ENCODE results near the gene CYTH1.

The CYTH1 gene

GRCh38 chr17:78737332-78737731 is 44.7 kb downstream of the CYTH1 start (continued):
- TF ChIP-seq ZNF645 (tag by site-specific recombination; IDR thresholded peaks at IDR 0.05) (no peak), ZNF629 (tag by site-specific recombination; IDR thresholded peaks at IDR 0.05) (peak; percentile 99), ZNF121 (tag by site-specific recombination; IDR thresholded peaks at IDR 0.05) (no peak), ZFP37 (tag by site-specific recombination; IDR thresholded peaks at IDR 0.05) (no peak), ZNF664 (tag by site-specific recombination; IDR thresholded peaks at IDR 0.05) (peak; percentile 46; the same call in 1 of the 2 replicates), OSR2 (tag by site-specific recombination; IDR thresholded peaks at IDR 0.05) (no peak), ZNF76 (tag by site-specific recombination; IDR thresholded peaks at IDR 0.05; ENCODE audit: borderline replicate concordance, low read depth) (no peak), ZNF335 (tag by site-specific recombination; conservative IDR thresholded peaks at IDR 0.05) (peak; percentile 18), ZNF670 (tag by site-specific recombination; IDR thresholded peaks at IDR 0.05; ENCODE audit: low read depth) (no peak), REST (tag by site-specific recombination; IDR thresholded peaks at IDR 0.05) (no peak), ZNF658 (tag by site-specific recombination; IDR thresholded peaks at IDR 0.05) (no peak), ZNF596 (tag by site-specific recombination; IDR thresholded peaks at IDR 0.05) (no peak), TSHZ1 (tag by site-specific recombination; IDR thresholded peaks at IDR 0.05; ENCODE audit: borderline replicate concordance) (peak; percentile 83), RBAK (tag by site-specific recombination; IDR thresholded peaks at IDR 0.05) (no peak), BCL11B (tag by site-specific recombination; IDR thresholded peaks at IDR 0.05; ENCODE audit: low read depth) (no peak), ZNF26 (tag by site-specific recombination; IDR thresholded peaks at IDR 0.05) (no peak), ZNF423 (tag by site-specific recombination; IDR thresholded peaks at IDR 0.05) (no peak), ZNF202 (tag by site-specific recombination; IDR thresholded peaks at IDR 0.05; ENCODE audit: borderline replicate concordance) (no peak), ZNF692 (tag by site-specific recombination; IDR thresholded peaks at IDR 0.05) (peak; percentile 92), ZNF600 (tag by site-specific recombination; IDR thresholded peaks at IDR 0.05) (no peak), ZNF514 (tag by site-specific recombination; IDR thresholded peaks at IDR 0.05) (no peak), ZNF223 (tag by site-specific recombination; IDR thresholded peaks at IDR 0.05) (no peak)
- TF ChIP-seq, protein P1, sequence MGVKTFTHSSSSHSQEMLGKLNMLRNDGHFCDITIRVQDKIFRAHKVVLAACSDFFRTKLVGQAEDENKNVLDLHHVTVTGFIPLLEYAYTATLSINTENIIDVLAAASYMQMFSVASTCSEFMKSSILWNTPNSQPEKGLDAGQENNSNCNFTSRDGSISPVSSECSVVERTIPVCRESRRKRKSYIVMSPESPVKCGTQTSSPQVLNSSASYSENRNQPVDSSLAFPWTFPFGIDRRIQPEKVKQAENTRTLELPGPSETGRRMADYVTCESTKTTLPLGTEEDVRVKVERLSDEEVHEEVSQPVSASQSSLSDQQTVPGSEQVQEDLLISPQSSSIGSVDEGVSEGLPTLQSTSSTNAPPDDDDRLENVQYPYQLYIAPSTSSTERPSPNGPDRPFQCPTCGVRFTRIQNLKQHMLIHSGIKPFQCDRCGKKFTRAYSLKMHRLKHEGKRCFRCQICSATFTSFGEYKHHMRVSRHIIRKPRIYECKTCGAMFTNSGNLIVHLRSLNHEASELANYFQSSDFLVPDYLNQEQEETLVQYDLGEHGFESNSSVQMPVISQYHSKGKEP (tag by site-specific recombination; IDR thresholded peaks at IDR 0.05) = no peak
- TF ChIP-seq, protein P2, sequence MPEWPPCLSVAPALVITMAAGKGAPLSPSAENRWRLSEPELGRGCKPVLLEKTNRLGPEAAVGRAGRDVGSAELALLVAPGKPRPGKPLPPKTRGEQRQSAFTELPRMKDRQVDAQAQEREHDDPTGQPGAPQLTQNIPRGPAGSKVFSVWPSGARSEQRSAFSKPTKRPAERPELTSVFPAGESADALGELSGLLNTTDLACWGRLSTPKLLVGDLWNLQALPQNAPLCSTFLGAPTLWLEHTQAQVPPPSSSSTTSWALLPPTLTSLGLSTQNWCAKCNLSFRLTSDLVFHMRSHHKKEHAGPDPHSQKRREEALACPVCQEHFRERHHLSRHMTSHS (tag by site-specific recombination; IDR thresholded peaks at IDR 0.05) = no peak
- TF ChIP-seq, protein P3, sequence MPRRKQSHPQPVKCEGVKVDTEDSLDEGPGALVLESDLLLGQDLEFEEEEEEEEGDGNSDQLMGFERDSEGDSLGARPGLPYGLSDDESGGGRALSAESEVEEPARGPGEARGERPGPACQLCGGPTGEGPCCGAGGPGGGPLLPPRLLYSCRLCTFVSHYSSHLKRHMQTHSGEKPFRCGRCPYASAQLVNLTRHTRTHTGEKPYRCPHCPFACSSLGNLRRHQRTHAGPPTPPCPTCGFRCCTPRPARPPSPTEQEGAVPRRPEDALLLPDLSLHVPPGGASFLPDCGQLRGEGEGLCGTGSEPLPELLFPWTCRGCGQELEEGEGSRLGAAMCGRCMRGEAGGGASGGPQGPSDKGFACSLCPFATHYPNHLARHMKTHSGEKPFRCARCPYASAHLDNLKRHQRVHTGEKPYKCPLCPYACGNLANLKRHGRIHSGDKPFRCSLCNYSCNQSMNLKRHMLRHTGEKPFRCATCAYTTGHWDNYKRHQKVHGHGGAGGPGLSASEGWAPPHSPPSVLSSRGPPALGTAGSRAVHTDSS (tag by site-specific recombination; IDR thresholded peaks at IDR 0.05) = no peak

Measured in HEK293 (cell line).